T-helper 2 cell (primary cell): ENCODE data around the gene ADSS1.

Source experiments
- DNase-seq, 5 experiments: peaks; one replicate each; pipeline versions ENCODE4 v3.0.0 to v3.0.0-alpha.2; 2012 to 2022

ADSS1 gene

GRCh38 chr14:104784846-104785707, 61.0 kb downstream of the ADSS1 start:
- no peak for DNase-seq

DNA sequence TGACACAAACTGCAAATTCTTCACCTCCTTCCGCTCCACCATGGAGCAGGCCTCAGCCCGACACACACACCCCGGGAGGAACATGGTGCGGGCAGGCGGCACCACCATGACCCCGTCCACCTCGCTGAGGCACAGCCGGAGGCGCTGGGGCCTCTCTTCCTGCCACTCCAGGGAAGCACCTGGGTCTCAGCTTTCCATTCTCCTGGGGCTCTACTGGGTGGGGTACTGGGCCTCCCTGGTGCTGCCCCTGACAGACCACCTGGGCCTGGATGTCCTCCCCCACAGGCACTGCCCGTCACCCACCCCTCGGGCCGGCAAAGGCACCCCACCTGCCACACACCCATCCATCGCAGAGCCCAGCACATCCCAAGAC, 61.7 kb downstream of the ADSS1 start:
- no peak for DNase-seq

DNA sequence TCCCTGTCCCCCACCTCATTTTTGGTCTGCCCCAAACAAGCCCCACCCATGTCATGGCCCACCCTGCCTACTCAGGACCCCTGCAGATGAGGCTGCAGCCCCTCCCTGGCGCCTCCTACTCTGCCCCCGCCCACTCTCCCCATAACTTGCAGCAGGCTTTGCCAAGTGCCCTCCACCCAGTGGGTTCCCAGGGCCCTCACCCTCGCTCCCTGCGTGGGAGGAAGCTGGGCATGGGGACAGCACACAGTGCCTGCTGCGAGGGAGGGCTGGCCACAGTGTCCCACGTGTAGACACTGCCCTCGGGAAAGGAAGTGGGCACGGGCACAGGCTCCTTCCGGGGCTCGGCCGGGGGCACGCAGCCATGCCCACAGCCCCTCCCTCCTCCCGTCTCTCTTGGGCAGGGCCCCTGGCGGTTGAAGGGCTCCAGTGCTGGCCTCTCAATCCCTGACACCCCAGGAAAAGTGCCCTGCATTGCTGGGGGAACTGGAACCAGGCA, 62.1 kb downstream of the ADSS1 start:
- DNase-seq = peak in 1 of 5 experiments; percentile 65

GRCh38 chr14:104786726-104787675, 63.0 kb downstream of the ADSS1 start:
- no peak for DNase-seq

DNA sequence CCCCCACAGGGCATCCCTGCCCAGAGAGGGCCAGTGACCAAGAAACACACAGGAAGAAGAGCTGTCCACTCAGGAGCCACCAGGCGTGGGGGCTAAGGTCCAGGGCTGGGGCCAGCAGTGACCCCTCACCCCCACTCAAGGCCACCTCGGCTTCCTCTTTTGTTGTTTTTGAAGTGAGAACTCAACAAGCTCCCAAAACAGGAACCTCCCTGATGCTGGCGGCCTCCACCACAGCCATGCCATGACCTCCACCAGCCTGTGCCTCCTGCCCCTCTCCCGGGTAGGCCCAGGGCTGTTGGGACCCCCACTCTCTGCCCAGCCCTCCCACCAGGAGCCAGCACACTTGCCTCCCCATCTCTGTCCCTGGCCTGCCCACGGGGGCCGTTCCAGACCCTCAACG, 63.7 kb downstream of the ADSS1 start:
- no peak for DNase-seq

- DNase-seq = no peak
Measured at GRCh38 chr14:104788161-104788818, 64.3 kb downstream of the ADSS1 start.

DNA sequence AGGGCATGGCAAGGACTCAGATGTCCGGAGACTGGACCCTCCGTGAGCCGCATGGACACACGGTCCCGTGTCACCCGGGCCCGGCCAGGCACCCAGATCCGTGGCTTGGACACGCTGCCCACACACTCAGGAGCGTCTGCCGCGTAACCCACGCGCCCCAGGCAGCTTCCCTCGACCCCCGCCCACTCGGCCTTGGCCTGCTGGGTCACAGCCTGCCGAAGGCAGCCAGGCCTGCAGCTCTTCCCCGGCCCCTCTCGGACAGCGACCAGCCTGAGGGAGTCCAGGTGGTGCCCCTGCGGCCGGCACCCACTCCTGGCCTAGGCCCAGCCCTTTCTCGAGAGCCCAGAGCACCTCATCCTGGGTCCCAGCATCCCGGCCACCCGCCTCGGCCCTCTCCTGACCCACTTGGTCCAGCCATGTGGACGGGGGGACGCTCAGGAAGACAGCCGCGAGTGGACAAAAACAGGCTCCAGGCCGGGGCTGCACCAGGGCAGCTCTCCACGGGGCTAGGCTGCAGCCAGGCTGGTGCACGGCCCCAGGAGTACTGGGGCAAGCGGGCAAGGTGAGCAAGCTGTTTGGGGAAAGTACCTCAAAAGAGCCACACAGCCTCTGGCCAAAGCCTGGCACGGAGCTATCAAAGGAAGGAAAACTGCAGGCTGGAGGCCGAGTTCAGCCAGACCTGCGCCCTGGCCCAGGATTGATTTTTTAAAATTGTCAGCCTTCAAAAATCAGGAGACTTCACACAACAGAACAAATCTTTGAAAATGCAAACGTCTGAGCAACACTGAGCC, 65.0 kb downstream of the ADSS1 start:
- DNase-seq = no peak

GRCh38 chr14:104789752-104790743, 66.0 kb downstream of the ADSS1 start:
- no peak for DNase-seq

GRCh38 chr14:104791425-104791824, 67.4 kb downstream of the ADSS1 start:
- no peak for DNase-seq

DNA sequence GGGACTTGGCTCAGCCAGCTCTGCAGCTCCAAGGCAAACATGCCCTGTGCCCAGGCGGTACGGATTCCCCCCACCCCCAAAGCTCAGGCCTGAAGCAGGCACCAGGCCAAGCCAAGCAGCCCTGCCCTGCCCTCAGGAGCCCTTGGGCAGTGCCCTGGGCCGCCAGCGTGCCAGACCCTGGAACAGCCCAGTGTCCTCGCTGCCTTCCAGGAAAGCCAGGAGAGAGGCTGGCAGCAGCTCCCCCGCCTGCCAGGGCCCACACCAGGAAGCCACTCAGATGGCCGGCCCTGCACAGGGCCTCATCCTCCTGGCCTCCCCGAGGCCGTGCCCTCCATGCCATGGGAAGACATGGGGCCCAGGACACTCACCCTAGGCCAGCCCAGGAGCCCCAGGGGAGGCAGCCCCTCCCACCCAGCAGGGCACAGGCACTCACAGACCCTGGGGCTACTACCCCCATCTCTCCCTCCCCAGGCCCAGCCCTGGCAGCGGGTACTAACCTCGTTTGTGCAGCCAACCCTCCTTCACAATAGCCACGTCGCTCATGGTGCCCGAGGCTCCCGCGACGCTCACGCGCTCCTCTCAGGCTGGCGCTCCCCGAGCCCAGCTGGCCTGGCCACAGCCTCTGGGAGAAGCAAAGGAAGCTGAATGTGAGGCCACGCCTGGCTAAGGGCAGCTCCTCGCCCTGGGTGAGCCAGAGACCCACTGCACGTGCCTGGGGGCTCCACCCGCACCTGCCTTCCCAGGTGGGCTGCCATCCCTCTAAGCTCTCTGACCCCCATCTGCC, 68.3 kb downstream of the ADSS1 start:
- DNase-seq = no peak

- no peak for DNase-seq
Measured at GRCh38 chr14:104792945-104793702, 69.1 kb downstream of the ADSS1 start.

GRCh38 chr14:104793703-104793959, 69.6 kb downstream of the ADSS1 start:
- DNase-seq = no peak

GRCh38 chr14:104794099-104794498, 70.1 kb downstream of the ADSS1 start:
- DNase-seq = peak in 3 of 5 experiments; percentile 17 to 61 (median 18)

DNA sequence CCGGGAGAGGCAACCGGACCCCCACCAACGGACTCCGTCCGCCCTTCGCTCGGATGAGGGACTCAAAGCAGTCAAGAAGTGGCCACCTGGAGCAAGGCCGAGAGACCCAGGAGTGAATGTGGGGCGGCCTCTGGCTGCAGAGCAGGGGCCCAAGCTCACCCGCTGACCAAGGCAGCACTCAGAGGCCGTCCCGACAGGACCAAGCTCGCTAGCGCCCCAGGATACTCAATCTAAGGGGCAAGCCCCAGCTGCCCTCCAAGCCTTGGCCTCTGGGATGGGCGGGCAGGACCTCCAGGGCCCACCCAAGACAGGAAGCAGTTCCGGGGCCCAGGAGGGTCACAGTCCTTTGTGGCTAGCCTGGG, 70.6 kb downstream of the ADSS1 start:
- no peak for DNase-seq

DNA sequence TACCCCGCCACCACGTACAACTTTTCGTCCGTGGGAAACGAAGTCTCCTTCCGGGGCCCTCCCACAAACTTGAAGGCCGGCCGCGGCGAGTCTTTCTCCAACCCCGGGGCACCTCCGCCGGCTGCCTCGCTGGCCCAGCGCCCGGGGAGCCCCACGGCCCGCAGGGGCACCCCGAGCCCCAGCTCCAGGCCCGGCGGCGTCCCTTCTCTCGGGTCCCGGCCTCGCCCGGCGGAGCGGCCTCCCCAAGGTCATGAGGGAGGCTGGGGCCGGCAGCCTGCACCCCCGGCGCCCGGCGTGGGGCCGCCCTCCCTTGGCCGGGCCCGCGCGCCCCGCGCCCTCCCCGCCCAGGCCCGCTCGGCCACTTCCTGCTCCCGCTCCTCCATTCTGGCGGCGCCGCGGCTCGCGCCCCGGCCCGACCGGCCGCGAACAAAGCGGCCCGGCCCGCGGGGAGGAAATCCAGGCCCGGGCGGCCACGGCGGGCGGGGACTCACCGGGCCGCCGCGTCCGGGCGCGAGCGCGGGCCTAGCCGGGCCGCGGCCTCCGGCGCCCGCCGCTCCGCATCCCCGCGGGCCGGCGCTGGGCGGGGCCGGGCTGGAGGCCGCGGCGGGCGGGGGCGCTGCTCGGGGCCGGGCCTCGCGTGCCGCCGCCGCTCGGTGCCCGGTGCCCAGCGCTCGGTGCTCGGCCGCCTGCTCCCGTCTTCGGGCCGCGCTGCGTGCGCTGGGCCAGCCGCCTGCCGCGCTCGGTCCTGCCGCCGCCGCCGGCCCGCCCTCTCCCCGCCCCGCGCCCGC, 71.2 kb downstream of the ADSS1 start, which contains the start of gene AKT1:
Gene AKT1, minus strand, starts transcription at position 756 of the 788 bp plus-strand sequence. CDS start 3,105 bp downstream, outside the sequence.
- peak in 2 of 5 experiments; percentile 17 to 47 for DNase-seq

DNA sequence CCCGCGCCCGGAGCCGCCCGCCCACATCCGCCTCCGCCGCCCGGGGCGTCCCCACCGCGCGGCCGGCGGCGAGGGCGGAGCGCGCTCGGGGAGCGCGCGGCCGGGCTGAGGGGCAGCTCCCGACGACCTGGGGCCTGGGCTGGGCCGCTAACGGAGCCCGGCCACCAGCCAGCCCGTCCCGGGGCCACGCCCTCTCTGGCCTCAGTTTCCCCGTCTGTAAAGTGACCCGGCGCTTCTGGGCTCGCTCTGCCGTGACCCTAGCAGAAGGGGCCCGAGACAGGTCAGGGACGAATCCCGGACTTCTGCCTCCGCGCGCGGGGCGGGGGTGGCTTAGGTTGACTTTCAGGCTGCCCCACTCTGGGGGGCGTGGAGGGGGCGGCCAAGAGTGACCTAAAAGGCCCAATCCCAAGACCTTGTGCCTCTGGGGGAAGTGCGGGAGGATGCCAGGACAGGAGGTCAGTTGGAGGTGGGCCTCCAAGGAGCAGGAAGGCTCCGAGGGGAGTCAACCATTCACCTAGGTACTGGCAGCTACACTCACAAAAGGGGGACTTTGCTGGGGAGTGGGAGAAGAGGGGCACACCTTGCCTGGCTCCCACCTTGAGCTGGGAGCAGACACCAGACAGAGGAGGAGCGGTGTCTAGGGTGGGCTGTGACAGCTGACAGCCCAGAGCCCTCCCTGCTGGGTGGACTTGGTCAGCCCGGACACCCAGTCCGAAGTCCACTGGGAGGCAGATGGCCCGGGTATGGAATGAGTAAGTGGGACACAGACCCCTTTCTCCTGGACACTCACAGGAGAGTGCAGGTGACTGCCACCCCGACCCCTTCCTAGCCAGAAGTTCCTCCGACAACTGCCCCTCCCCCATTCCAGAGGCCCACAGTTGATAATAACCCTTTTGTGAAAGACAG, 72.0 kb downstream of the ADSS1 start:
- peak; percentile 27 to 71 (median 52) for DNase-seq

- no peak for DNase-seq
Measured at GRCh38 chr14:104796687-104797081, 72.7 kb downstream of the ADSS1 start.
